NCI-H2107 (cell line): Measurements from ENCODE around the gene ABCC12.
A peak's percentile ranks its signal among the peaks of the same experiment; 100 is the strongest.
"Not testable (repeated sequence)": the region's sequence is repeated elsewhere in the genome, so short reads cannot be mapped to it uniquely, and the experiment has no call there.

ENCODE experiments used
- DNase-seq: peaks from one replicate; lab custom pipeline; 2025; lab: John Stamatoyannopoulos, UW

Gene ABCC12

GRCh38 chr16:48155926-48156789 is at the start of gene ABCC12:
Gene ABCC12 (minus strand): TSS chr16:48155993. CDS start chr16:48146424, 9,569 bp downstream.
- DNase-seq, result no peak

- no peak for DNase-seq
These were observed 49.0 kb upstream of the ABCC12 start for GRCh38 chr16:48204825-48205151.

GRCh38 chr16:48203974-48204824 is 48.4 kb upstream of the ABCC12 start:
- DNase-seq, result no peak

GRCh38 chr16:48201515-48202201 is 45.9 kb upstream of the ABCC12 start:
- DNase-seq, result no peak

- no peak for DNase-seq
These were observed 41.5 kb upstream of the ABCC12 start for GRCh38 chr16:48197294-48197693.

GRCh38 chr16:48194828-48195556 is 39.2 kb upstream of the ABCC12 start:
- peak; percentile 28 for DNase-seq

GRCh38 chr16:48193846-48194245 is 38.1 kb upstream of the ABCC12 start:
- DNase-seq, result no peak

GRCh38 chr16:48188449-48189102 is 32.8 kb upstream of the ABCC12 start:
- DNase-seq, result no peak

- DNase-seq, result no peak
These were observed 32.0 kb upstream of the ABCC12 start for GRCh38 chr16:48187779-48188178.

GRCh38 chr16:48184681-48185080 is 28.9 kb upstream of the ABCC12 start:
- DNase-seq, result no peak

GRCh38 chr16:48182979-48183537 is 27.3 kb upstream of the ABCC12 start:
- DNase-seq, result peak; percentile 57

- not testable (repeated sequence) for DNase-seq
These were observed 26.1 kb upstream of the ABCC12 start for GRCh38 chr16:48181746-48182520.

GRCh38 chr16:48180868-48181480 is 25.2 kb upstream of the ABCC12 start:
- DNase-seq, result no peak

GRCh38 chr16:48176635-48177408 is 21.0 kb upstream of the ABCC12 start:
- no peak for DNase-seq

GRCh38 chr16:48173889-48174288 is 18.1 kb upstream of the ABCC12 start:
- DNase-seq, result no peak

GRCh38 chr16:48172682-48173081 is 16.9 kb upstream of the ABCC12 start:
- DNase-seq, result no peak

GRCh38 chr16:48169896-48170295 is 14.1 kb upstream of the ABCC12 start:
- DNase-seq, result no peak

GRCh38 chr16:48168075-48168474 is 12.3 kb upstream of the ABCC12 start:
- no peak for DNase-seq

- not testable (repeated sequence) for DNase-seq
These were observed 10.8 kb upstream of the ABCC12 start for GRCh38 chr16:48166617-48167016.
